HG02623 (cell line): ENCODE measurements around the gene INAFM1.
"Not testable (repeated sequence)": the region's sequence is repeated elsewhere in the genome, so short reads cannot be mapped to it uniquely, and the experiment has no call there.

Source experiments
- ATAC-seq: cut with Tn5 transposase; IDR thresholded peaks from one replicate; pipeline ENCODE4 v1.9.1; 2021; ENCODE audit warnings: moderate library complexity; ENCODE audit not compliant: unreplicated experiment

The INAFM1 gene

GRCh38 chr19:47240996-47241918, 33.4 kb upstream of the INAFM1 start:
- ATAC-seq, result no peak

- ATAC-seq, result no peak
Measured at GRCh38 chr19:47241919-47242577, 32.6 kb upstream of the INAFM1 start.

GRCh38 chr19:47243364-47243775, 31.3 kb upstream of the INAFM1 start:
- ATAC-seq, result no peak

- ATAC-seq, result peak; percentile 56
Measured at GRCh38 chr19:47243776-47244547, 30.7 kb upstream of the INAFM1 start.

GRCh38 chr19:47247308-47247990, 27.2 kb upstream of the INAFM1 start:
- no peak for ATAC-seq

- ATAC-seq, result not testable (repeated sequence)
Measured at GRCh38 chr19:47253016-47253415, 21.7 kb upstream of the INAFM1 start.

GRCh38 chr19:47253467-47253881, 21.2 kb upstream of the INAFM1 start:
- ATAC-seq, result no peak

- no peak for ATAC-seq
Measured at GRCh38 chr19:47253970-47254369, 20.7 kb upstream of the INAFM1 start.

- peak; percentile 40 for ATAC-seq
Measured at GRCh38 chr19:47255879-47256692, 18.6 kb upstream of the INAFM1 start, which contains the start of gene CCDC9. TSS of gene CCDC9 (plus strand) at chr19:47256525. CDS start at chr19:47258401, 1,876 bp downstream.

GRCh38 chr19:47256693-47257410, 17.8 kb upstream of the INAFM1 start:
- peak; percentile 64 for ATAC-seq

- ATAC-seq, result no peak
Measured at GRCh38 chr19:47257411-47258169, 17.1 kb upstream of the INAFM1 start.

- ATAC-seq, result no peak
Measured at GRCh38 chr19:47258434-47258833, 16.3 kb upstream of the INAFM1 start.

GRCh38 chr19:47258895-47259555, 15.7 kb upstream of the INAFM1 start:
- no peak for ATAC-seq

- ATAC-seq, result no peak
Measured at GRCh38 chr19:47260476-47260875, 14.2 kb upstream of the INAFM1 start.

- not testable (repeated sequence) for ATAC-seq
Measured at GRCh38 chr19:47261946-47262793, 12.5 kb upstream of the INAFM1 start.

- ATAC-seq, result no peak
Measured at GRCh38 chr19:47264629-47265028, 10.1 kb upstream of the INAFM1 start.

- no peak for ATAC-seq
Measured at GRCh38 chr19:47266401-47266941, 8.2 kb upstream of the INAFM1 start.
